Heart right ventricle (tissue), 16 donors: ENCODE data around the gene NT5C1B. TPM values are rescaled to one million over a fixed set of nuclear protein-coding genes. Genes with fewer than 3 reads are reported as not detected.

ENCODE experiments used
- ATAC-seq, 8 donors: fragments of 200-7000 bp; cut with Tn5 transposase; one replicate each; pipeline ENCODE4 v1.9.1; 2020; ENCODE audit warnings: mild to moderate bottlenecking in 8 of 8, moderate library complexity in 8 of 8, moderate number of reproducible peaks in 1 of 8
- DNase-seq, 2 donors: peaks; one replicate each; pipeline ENCODE4 v3.0.0-alpha.2; 2020
- H3K27ac ChIP-seq, 10 donors: fragments of 200-600 bp; sonication (generic) in 2 of 10; one replicate each; pipeline versions ENCODE4 v1.5.0 to v1.8.0; 2020 to 2022; ENCODE audit warnings: mild to moderate bottlenecking in 3 of 10
- H3K27me3 ChIP-seq, 7 donors: fragments of 200-600 bp; one replicate each; pipeline ENCODE4 v1.8.0; 2021 to 2022; ENCODE audit warnings: mild to moderate bottlenecking in 2 of 7
- H3K36me3 ChIP-seq, 9 donors: fragments of 200-600 bp; sonication (generic) in 1 of 9; one replicate each; pipeline versions ENCODE4 v1.5.0 to v1.8.0; 2020 to 2022; ENCODE audit warnings: mild to moderate bottlenecking in 2 of 9
- H3K4me1 ChIP-seq, 9 donors: fragments of 200-600 bp; sonication (generic) in 1 of 9; one replicate each; pipeline versions ENCODE4 v1.5.0 to v1.8.0; 2020 to 2022; ENCODE audit warnings: mild to moderate bottlenecking in 4 of 9
- H3K4me3 ChIP-seq, 10 donors: fragments of 200-600 bp; sonication (generic) in 2 of 10; one replicate each; pipeline versions ENCODE4 v1.5.0 to v1.8.0; 2020 to 2022; ENCODE audit warnings: mild to moderate bottlenecking in 7 of 10, moderate library complexity in 2 of 10
- H3K9me3 ChIP-seq, 11 donors: fragments of 200-600 bp in 10 of 11; sonication (generic) in 2 of 11; one replicate each; pipeline versions ENCODE4 v1.5.0 to v1.8.0; 2013 to 2022; ENCODE audit warnings: mild to moderate bottlenecking in 2 of 11, control low read depth in 1 of 11, moderate library complexity in 1 of 11
- CTCF ChIP-seq, 9 donors: fragments of 200-600 bp; sonication (generic) in 2 of 9; IDR thresholded peaks; one replicate each; pipeline versions ENCODE4 v1.5.0 to v1.8.0; 2021 to 2022; ENCODE audit warnings: antibody characterized with exemption in 9 of 9, mild to moderate bottlenecking in 5 of 9, moderate library complexity in 1 of 9
- WGBS, 2 donors: extraction: QIAGEN DNeasy Blood & Tissue Kit; methylation state at CpG; one replicate each; pipeline ENCODE4 v1.1.7; 2013; ENCODE audit warnings: inconsistent platforms in 1 of 2; 5-methylcytosine and 5-hydroxymethylcytosine counted together
- intact Hi-C, 10 donors: fragments of 100-400 bp; cut with DNase I; formaldehyde crosslinking; loops; one replicate each; pipeline versions ENCODE4 v1.11.1 to v1.14.2; 2022
- polyA plus RNA-seq, 2 donors: library from polyadenylated mRNA; stranded (reverse); fragments of 200-250 nt; gene quantifications; one replicate each; pipeline ENCODE4 v1.2.3, GENCODE V29; 2013
- total RNA-seq, 10 donors: library from RNA; stranded (reverse); fragmentation: NEBNext Ultra II Directional in 3 of 10; extraction: Animal tissue kit (Norgen Biotek cat#: 25700) in 3 of 10; gene quantifications; one replicate each; pipeline versions ENCODE4 v1.2.1 to v1.2.4, GENCODE V29; 2021 to 2023
- donor health status: Arrhythmogenic right ventricular cardiomyopathy.
- donor health status: ischemic (EF 13 %, LVEDD 7.1; RV severe dilation, severe dysfunction).
- donor health status: healthy with polysubstance abuse.
- donor health status: DM: no; HTN: yes; CAD: no.
- donor health status: DM: no; HTN: no; CAD: no.
- donor health status: ischemic (EF 25% LVEDD 6.9; RV normal size, moderate dysfunction).
- donor health status: ischemic (EF 25% LVEDD 5.7; RV mildly dilated, moderate dysfunction).
- donor health status: healthy.
- donor health status: DM: yes; HTN: yes; CAD: no.
- donor health status: Ischemic cardiomyopathy.
- donor health status: ischemic (EF 35%, LVEDD 5.7; RV mildly dilated, moderate dysfunction).
- donor health status: nonischemic (EF 11% LVEDD 7.7; RV severe dilation, severe dysfunction).
- donor health status: DM: yes; HTN: yes; CAD: no.
- donor health status: PGD.
- donor health status: ischemic (EF 29% LVEDD 5.4; RV normal size, mild dysfunction).
- donor health status: nonischemic (EF 23%, LVEDD 6.1; RV moderate dilation, normal function).

The NT5C1B gene
- total and polyA plus RNA-seq, 12 donors, result not detected

GRCh38 chr2:18560797-18561085 is 28.6 kb downstream of the NT5C1B start:
- WGBS, 2 donors, result 1 to 4% methylated on average over 3 of the region's 3 CpGs
- Histone ChIP-seq H3K4me3 (peak overlapping the region; percentile 52 to 93 (median 85)), H3K27ac (peak overlapping the region; percentile 96 to 99 (median 98)), H3K36me3 (peaks cover 0 to 21% (median 0%) of the 10 kb centered on the region in 9 donors), H3K9me3 (peaks cover 0 to 9% (median 0%) of the 10 kb centered on the region in 11 donors), H3K27me3 (no peaks in the 10 kb centered on the region), H3K4me1 (peaks cover 0 to 46% (median 41%) of the 10 kb centered on the region in 9 donors)
- DNase-seq (no peak), ATAC-seq (no peak)
- no peak for TF ChIP-seq CTCF (IDR thresholded peaks at IDR 0.05)
- intact Hi-C loops, result loop anchor here in 2 of 10 donors (2.0 kb wide), 1 partner anchor 40 kb away; no protein-coding TSS in a partner anchor

- intact Hi-C loops, result loop anchor here in 2 of 10 donors (2.0 kb wide), 1 partner anchor 39 kb away; no protein-coding TSS in a partner anchor
- peak within 1 kb of the TSS; percentile 96 to 99 (median 98) for H3K27ac ChIP-seq
- H3K4me1 ChIP-seq, result peaks cover 0 to 46% (median 41%) of the 10 kb centered on the region in 9 donors
- H3K4me3 ChIP-seq, result peak within 1 kb of the TSS; percentile 52 to 93 (median 85)
- WGBS, 2 donors, result 0% methylated on average over 69 to 81 of the region's 81 CpGs
- H3K9me3 ChIP-seq, result peaks cover 0 to 9% (median 0%) of the 10 kb centered on the region in 11 donors
- TF ChIP-seq CTCF (IDR thresholded peaks at IDR 0.05), result peak in 1 of 9 donors; percentile 17
- DNase-seq, result peak; percentile 92 to 96
- H3K36me3 ChIP-seq, result peaks cover 0 to 23% (median 5%) of the 10 kb centered on the region in 9 donors
- no peaks in the 10 kb centered on the region for H3K27me3 ChIP-seq
- peak; percentile 96 to 98 (median 98) for ATAC-seq
These were observed 29.2 kb downstream of the NT5C1B start, which contains the start of gene RDH14 for GRCh38 chr2:18560031-18560796. Gene RDH14 (minus strand): TSS chr2:18560653. CDS start chr2:18560572, 81 bp downstream.

- ATAC-seq (peak in 5 of 8 donors; percentile 2 to 40 (median 18)), DNase-seq (no peak)
- Histone ChIP-seq H3K36me3 (peaks cover 0 to 23% (median 11%) of the 10 kb centered on the region in 9 donors), H3K27me3 (no peaks in the 10 kb centered on the region), H3K4me3 (peak overlapping the region; percentile 52 to 93 (median 85)), H3K4me1 (peaks cover 0 to 49% (median 41%) of the 10 kb centered on the region in 9 donors), H3K9me3 (peaks cover 0 to 9% (median 0%) of the 10 kb centered on the region in 11 donors), H3K27ac (peak overlapping the region; percentile 96 to 99 (median 98))
- TF ChIP-seq CTCF (IDR thresholded peaks at IDR 0.05), result no peak
- 1% methylated on average over 11 of the region's 11 CpGs for WGBS, 2 donors
- intact Hi-C loops, result loop anchor here in 3 of 10 donors (2.0 to 5.0 kb wide), 2 partner anchors 37 to 39 kb away; no protein-coding TSS in a partner anchor
These were observed 29.8 kb downstream of the NT5C1B start for GRCh38 chr2:18559531-18560030.

- Histone ChIP-seq H3K4me3 (peak overlapping the region in 8 of 10 donors; percentile 82 to 93 (median 88)), H3K4me1 (peaks cover 0 to 58% (median 45%) of the 10 kb centered on the region in 9 donors)
These were observed 30.9 kb downstream of the NT5C1B start for GRCh38 chr2:18558458-18558857.

More at GRCh38 chr2:18558458-18558857, 30.9 kb downstream of the NT5C1B start:
- ATAC-seq (no peak), DNase-seq (no peak)
- Histone ChIP-seq H3K9me3 (no peaks in the 10 kb centered on the region), H3K36me3 (peaks cover 0 to 33% (median 11%) of the 10 kb centered on the region in 9 donors), H3K27ac (peak overlapping the region in 9 of 10 donors; percentile 96 to 99 (median 98)), H3K27me3 (no peaks in the 10 kb centered on the region)
- 42 to 54% methylated on average over 1 of the region's 1 CpG for WGBS, 2 donors
- intact Hi-C loops, result loop anchor here in 1 of 10 donors (5.0 kb wide), 1 partner anchor 36 kb away; no protein-coding TSS in a partner anchor
- no peak for TF ChIP-seq CTCF (IDR thresholded peaks at IDR 0.05)
